Measurements from ENCODE around the gene SOAT1.
"Not testable (repeated sequence)": the region's sequence is repeated elsewhere in the genome, so short reads cannot be mapped to it uniquely, and the experiment has no call there.

Gene SOAT1

GRCh38 chr1:179274424-179274823 is 19.2 kb upstream of the SOAT1 start:
- not testable (repeated sequence) for H3K4me3 ChIP-seq (ENCODE audit: low read length in 2 of 2); H3K4me1 ChIP-seq (ENCODE audit: control insufficient read depth in 2 of 2, insufficient read depth in 2 of 2, low read length in 2 of 2); H3K9me3 ChIP-seq (ENCODE audit: control insufficient read depth in 2 of 2, low read length in 2 of 2); H3K9ac ChIP-seq (ENCODE audit: low read depth in 1 of 2, low read length in 2 of 2); H3K36me3 ChIP-seq (ENCODE audit: control insufficient read depth in 2 of 2, insufficient read depth in 2 of 2, low read length in 2 of 2); H3K27me3 ChIP-seq (ENCODE audit: control insufficient read depth in 2 of 2, insufficient read depth in 2 of 2, low read length in 2 of 2); H3K27ac ChIP-seq (ENCODE audit: low read depth in 2 of 2, low read length in 2 of 2)

GRCh38 chr1:179278920-179279319 is 14.7 kb upstream of the SOAT1 start:
- Histone ChIP-seq H3K27me3 (ENCODE audit: control insufficient read depth in 2 of 2, insufficient read depth in 2 of 2, low read length in 2 of 2) (no peaks in the 10 kb centered on the region), H3K27ac (ENCODE audit: low read depth in 2 of 2, low read length in 2 of 2) (no peak overlapping the region), H3K36me3 (ENCODE audit: control insufficient read depth in 2 of 2, insufficient read depth in 2 of 2, low read length in 2 of 2) (no peaks in the 10 kb centered on the region), H3K4me3 (ENCODE audit: low read length in 2 of 2) (no peak overlapping the region), H3K4me1 (ENCODE audit: control insufficient read depth in 2 of 2, insufficient read depth in 2 of 2, low read length in 2 of 2) (no peaks in the 10 kb centered on the region), H3K9me3 (ENCODE audit: control insufficient read depth in 2 of 2, low read length in 2 of 2) (no peaks in the 10 kb centered on the region), H3K9ac (ENCODE audit: low read depth in 1 of 2, low read length in 2 of 2) (no peak overlapping the region)

- Histone ChIP-seq H3K9me3 (ENCODE audit: control insufficient read depth in 2 of 2, low read length in 2 of 2) (no peaks in the 10 kb centered on the region), H3K9ac (ENCODE audit: low read depth in 1 of 2, low read length in 2 of 2) (no peak overlapping the region), H3K36me3 (ENCODE audit: control insufficient read depth in 2 of 2, insufficient read depth in 2 of 2, low read length in 2 of 2) (no peaks in the 10 kb centered on the region), H3K27ac (ENCODE audit: low read depth in 2 of 2, low read length in 2 of 2) (no peak overlapping the region), H3K27me3 (ENCODE audit: control insufficient read depth in 2 of 2, insufficient read depth in 2 of 2, low read length in 2 of 2) (no peaks in the 10 kb centered on the region), H3K4me1 (ENCODE audit: control insufficient read depth in 2 of 2, insufficient read depth in 2 of 2, low read length in 2 of 2) (peaks cover 2 to 15% of the 10 kb centered on the region in 2 donors), H3K4me3 (ENCODE audit: low read length in 2 of 2) (no peak overlapping the region)
Observed at GRCh38 chr1:179283992-179284391, 9.6 kb upstream of the SOAT1 start.

GRCh38 chr1:179287946-179288345 is 5.7 kb upstream of the SOAT1 start:
- no peaks in the 10 kb centered on the region for H3K9me3 ChIP-seq (ENCODE audit: control insufficient read depth in 2 of 2, low read length in 2 of 2)
- no peak overlapping the region for H3K9ac ChIP-seq (ENCODE audit: low read depth in 1 of 2, low read length in 2 of 2)
- peaks cover 10 to 25% of the 10 kb centered on the region in 2 donors for H3K4me1 ChIP-seq (ENCODE audit: control insufficient read depth in 2 of 2, insufficient read depth in 2 of 2, low read length in 2 of 2)
- peak overlapping the region in 1 of 2 donors; percentile 45 for H3K4me3 ChIP-seq (ENCODE audit: low read length in 2 of 2)
- no peaks in the 10 kb centered on the region for H3K36me3 ChIP-seq (ENCODE audit: control insufficient read depth in 2 of 2, insufficient read depth in 2 of 2, low read length in 2 of 2)
- peak overlapping the region; percentile 29 to 71 for H3K27ac ChIP-seq (ENCODE audit: low read depth in 2 of 2, low read length in 2 of 2)
- no peaks in the 10 kb centered on the region for H3K27me3 ChIP-seq (ENCODE audit: control insufficient read depth in 2 of 2, insufficient read depth in 2 of 2, low read length in 2 of 2)

GRCh38 chr1:179288977-179289376 is 4.6 kb upstream of the SOAT1 start:
- peaks cover 14 to 30% of the 10 kb centered on the region in 2 donors for H3K4me1 ChIP-seq (ENCODE audit: control insufficient read depth in 2 of 2, insufficient read depth in 2 of 2, low read length in 2 of 2)
- no peaks in the 10 kb centered on the region for H3K36me3 ChIP-seq (ENCODE audit: control insufficient read depth in 2 of 2, insufficient read depth in 2 of 2, low read length in 2 of 2)
- peak overlapping the region; percentile 22 to 40 for H3K27ac ChIP-seq (ENCODE audit: low read depth in 2 of 2, low read length in 2 of 2)
- H3K27me3 ChIP-seq (ENCODE audit: control insufficient read depth in 2 of 2, insufficient read depth in 2 of 2, low read length in 2 of 2) = no peaks in the 10 kb centered on the region
- H3K4me3 ChIP-seq (ENCODE audit: low read length in 2 of 2) = no peak overlapping the region
- H3K9ac ChIP-seq (ENCODE audit: low read depth in 1 of 2, low read length in 2 of 2) = no peak overlapping the region
- no peaks in the 10 kb centered on the region for H3K9me3 ChIP-seq (ENCODE audit: control insufficient read depth in 2 of 2, low read length in 2 of 2)

GRCh38 chr1:179295164-179295755 is 1.7 kb downstream of the SOAT1 start:
- Histone ChIP-seq H3K27me3 (ENCODE audit: control insufficient read depth in 2 of 2, insufficient read depth in 2 of 2, low read length in 2 of 2) (no peaks in the 10 kb centered on the region), H3K36me3 (ENCODE audit: control insufficient read depth in 2 of 2, insufficient read depth in 2 of 2, low read length in 2 of 2) (no peaks in the 10 kb centered on the region), H3K4me3 (ENCODE audit: low read length in 2 of 2) (peak overlapping the region; percentile 90 to 92), H3K9me3 (ENCODE audit: control insufficient read depth in 2 of 2, low read length in 2 of 2) (no peaks in the 10 kb centered on the region), H3K4me1 (ENCODE audit: control insufficient read depth in 2 of 2, insufficient read depth in 2 of 2, low read length in 2 of 2) (peaks cover 15 to 20% of the 10 kb centered on the region in 2 donors), H3K9ac (ENCODE audit: low read depth in 1 of 2, low read length in 2 of 2) (peak overlapping the region; percentile 5 to 56), H3K27ac (ENCODE audit: low read depth in 2 of 2, low read length in 2 of 2) (peak overlapping the region; percentile 38 to 93)

GRCh38 chr1:179296356-179297104 is 2.9 kb downstream of the SOAT1 start:
- Histone ChIP-seq H3K27me3 (ENCODE audit: control insufficient read depth in 2 of 2, insufficient read depth in 2 of 2, low read length in 2 of 2) (no peaks in the 10 kb centered on the region), H3K27ac (ENCODE audit: low read depth in 2 of 2, low read length in 2 of 2) (no peak overlapping the region), H3K4me1 (ENCODE audit: control insufficient read depth in 2 of 2, insufficient read depth in 2 of 2, low read length in 2 of 2) (peaks cover 15 to 20% of the 10 kb centered on the region in 2 donors), H3K4me3 (ENCODE audit: low read length in 2 of 2) (no peak overlapping the region), H3K36me3 (ENCODE audit: control insufficient read depth in 2 of 2, insufficient read depth in 2 of 2, low read length in 2 of 2) (no peaks in the 10 kb centered on the region), H3K9me3 (ENCODE audit: control insufficient read depth in 2 of 2, low read length in 2 of 2) (no peaks in the 10 kb centered on the region), H3K9ac (ENCODE audit: low read depth in 1 of 2, low read length in 2 of 2) (no peak overlapping the region)

- H3K9me3 ChIP-seq (ENCODE audit: control insufficient read depth in 2 of 2, low read length in 2 of 2) = no peaks in the 10 kb centered on the region
- H3K4me3 ChIP-seq (ENCODE audit: low read length in 2 of 2) = no peak overlapping the region
- H3K9ac ChIP-seq (ENCODE audit: low read depth in 1 of 2, low read length in 2 of 2) = no peak overlapping the region
- H3K27ac ChIP-seq (ENCODE audit: low read depth in 2 of 2, low read length in 2 of 2) = no peak overlapping the region
- H3K36me3 ChIP-seq (ENCODE audit: control insufficient read depth in 2 of 2, insufficient read depth in 2 of 2, low read length in 2 of 2) = no peaks in the 10 kb centered on the region
- H3K27me3 ChIP-seq (ENCODE audit: control insufficient read depth in 2 of 2, insufficient read depth in 2 of 2, low read length in 2 of 2) = no peaks in the 10 kb centered on the region
- peaks cover 15 to 20% of the 10 kb centered on the region in 2 donors for H3K4me1 ChIP-seq (ENCODE audit: control insufficient read depth in 2 of 2, insufficient read depth in 2 of 2, low read length in 2 of 2)
Observed at GRCh38 chr1:179297105-179297378, 3.4 kb downstream of the SOAT1 start.

- Histone ChIP-seq H3K4me1 (ENCODE audit: control insufficient read depth in 2 of 2, insufficient read depth in 2 of 2, low read length in 2 of 2) (peaks cover 6 to 9% of the 10 kb centered on the region in 2 donors), H3K4me3 (ENCODE audit: low read length in 2 of 2) (no peak overlapping the region), H3K27me3 (ENCODE audit: control insufficient read depth in 2 of 2, insufficient read depth in 2 of 2, low read length in 2 of 2) (no peaks in the 10 kb centered on the region), H3K9me3 (ENCODE audit: control insufficient read depth in 2 of 2, low read length in 2 of 2) (no peaks in the 10 kb centered on the region), H3K9ac (ENCODE audit: low read depth in 1 of 2, low read length in 2 of 2) (no peak overlapping the region), H3K27ac (ENCODE audit: low read depth in 2 of 2, low read length in 2 of 2) (no peak overlapping the region), H3K36me3 (ENCODE audit: control insufficient read depth in 2 of 2, insufficient read depth in 2 of 2, low read length in 2 of 2) (peaks cover 9 to 10% of the 10 kb centered on the region in 2 donors)
Observed at GRCh38 chr1:179298952-179299351, 5.4 kb downstream of the SOAT1 start.

GRCh38 chr1:179300112-179300511 is 6.5 kb downstream of the SOAT1 start:
- H3K36me3 ChIP-seq (ENCODE audit: control insufficient read depth in 2 of 2, insufficient read depth in 2 of 2, low read length in 2 of 2) = peaks cover 12 to 13% of the 10 kb centered on the region in 2 donors
- no peaks in the 10 kb centered on the region for H3K27me3 ChIP-seq (ENCODE audit: control insufficient read depth in 2 of 2, insufficient read depth in 2 of 2, low read length in 2 of 2)
- no peak overlapping the region for H3K4me3 ChIP-seq (ENCODE audit: low read length in 2 of 2)
- peaks cover 2 to 3% of the 10 kb centered on the region in 2 donors for H3K4me1 ChIP-seq (ENCODE audit: control insufficient read depth in 2 of 2, insufficient read depth in 2 of 2, low read length in 2 of 2)
- no peak overlapping the region for H3K27ac ChIP-seq (ENCODE audit: low read depth in 2 of 2, low read length in 2 of 2)
- no peak overlapping the region for H3K9ac ChIP-seq (ENCODE audit: low read depth in 1 of 2, low read length in 2 of 2)
- no peaks in the 10 kb centered on the region for H3K9me3 ChIP-seq (ENCODE audit: control insufficient read depth in 2 of 2, low read length in 2 of 2)

Data from mucosa of rectum (tissue), 2 donors.